ENCODE results near the gene CIDEC. TPM values are rescaled to one million over a fixed set of nuclear protein-coding genes. Genes with fewer than 3 reads are reported as not detected.

Gene CIDEC
- total and polyA plus RNA-seq, 2 of the 13 experiments (the other 11 are each of a cell fraction or from before 2014, with no cell fraction given): 2.5 to 10.4 TPM

DNA sequence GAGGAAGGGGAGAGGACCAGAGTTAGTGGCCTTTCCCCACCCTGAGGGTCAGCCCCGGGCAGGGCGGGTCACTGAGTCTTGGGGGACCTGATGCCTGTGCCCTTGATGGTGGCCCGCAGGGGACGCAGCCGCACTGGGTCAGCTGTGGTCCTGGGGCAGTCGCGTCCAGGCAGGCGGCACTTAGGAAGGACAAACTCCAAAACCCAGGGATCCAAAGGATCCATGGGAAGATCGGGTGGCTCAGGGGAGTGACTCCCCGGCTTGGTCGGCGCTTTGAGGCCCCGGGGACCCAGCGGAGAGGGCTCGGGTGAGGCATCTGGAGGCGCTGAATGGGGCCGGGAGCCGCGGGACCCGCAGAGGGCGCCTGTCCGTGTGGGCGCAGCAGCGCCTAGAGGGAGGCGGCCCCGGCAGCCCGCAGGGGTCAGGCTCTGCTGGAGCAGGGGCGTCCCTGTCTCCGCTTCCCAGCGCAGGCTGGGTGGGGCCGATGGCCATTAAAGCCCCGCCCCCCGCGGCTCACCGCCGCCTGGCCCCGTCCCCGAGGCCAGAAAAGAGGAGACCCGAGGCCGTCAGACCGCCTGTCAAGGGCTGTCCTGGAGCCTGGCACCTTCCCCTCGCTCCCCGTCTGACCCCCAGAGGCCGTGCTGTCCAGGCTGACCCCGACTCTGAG is 17.5 kb downstream of the CIDEC start (continued):
- TF ChIP-seq PITX1 (CRISPR knock-in tag; IDR thresholded peaks at IDR 0.05): peak; percentile 55; the same call in 1 of the 2 replicates
- peak; percentile 78 for TF ChIP-seq ISL2 (CRISPR knock-in tag; IDR thresholded peaks at IDR 0.05)
- TF ChIP-seq, protein P1, sequence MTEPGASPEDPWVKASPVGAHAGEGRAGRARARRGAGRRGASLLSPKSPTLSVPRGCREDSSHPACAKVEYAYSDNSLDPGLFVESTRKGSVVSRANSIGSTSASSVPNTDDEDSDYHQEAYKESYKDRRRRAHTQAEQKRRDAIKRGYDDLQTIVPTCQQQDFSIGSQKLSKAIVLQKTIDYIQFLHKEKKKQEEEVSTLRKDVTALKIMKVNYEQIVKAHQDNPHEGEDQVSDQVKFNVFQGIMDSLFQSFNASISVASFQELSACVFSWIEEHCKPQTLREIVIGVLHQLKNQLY (CRISPR knock-in tag; IDR thresholded peaks at IDR 0.05): no peak
- TF ChIP-seq PPARG (CRISPR knock-in tag; conservative IDR thresholded peaks at IDR 0.05): peak; percentile 49; the same call in 1 of the 2 replicates
- no peak; the same call in 1 of the 2 replicates for TF ChIP-seq BRCA1 (CRISPR knock-in tag; IDR thresholded peaks at IDR 0.05)
- TF ChIP-seq ZNF652 (CRISPR knock-in tag; IDR thresholded peaks at IDR 0.05; ENCODE audit: borderline replicate concordance, low read depth): peak; percentile 33; the same call in 1 of the 2 replicates
- TF ChIP-seq ZNF253 (CRISPR knock-in tag; IDR thresholded peaks at IDR 0.05; ENCODE audit: borderline replicate concordance): no peak
- no peak for TF ChIP-seq ZNF597 (CRISPR knock-in tag; IDR thresholded peaks at IDR 0.05)
- peak; percentile 72; the same call in 1 of the 2 replicates for TF ChIP-seq ZNF556 (CRISPR knock-in tag; IDR thresholded peaks at IDR 0.05; ENCODE audit: borderline replicate concordance)
- TF ChIP-seq HMGXB4 (CRISPR knock-in tag; IDR thresholded peaks at IDR 0.05; ENCODE audit: borderline replicate concordance in 1 of 2, low read depth in 1 of 2): peak; percentile 85 to 92; a peak in 3 of 4 replicates
- no peak for TF ChIP-seq CBX5 (CRISPR knock-in tag; IDR thresholded peaks at IDR 0.05; ENCODE audit: borderline replicate concordance)
- TF ChIP-seq, protein P2, sequence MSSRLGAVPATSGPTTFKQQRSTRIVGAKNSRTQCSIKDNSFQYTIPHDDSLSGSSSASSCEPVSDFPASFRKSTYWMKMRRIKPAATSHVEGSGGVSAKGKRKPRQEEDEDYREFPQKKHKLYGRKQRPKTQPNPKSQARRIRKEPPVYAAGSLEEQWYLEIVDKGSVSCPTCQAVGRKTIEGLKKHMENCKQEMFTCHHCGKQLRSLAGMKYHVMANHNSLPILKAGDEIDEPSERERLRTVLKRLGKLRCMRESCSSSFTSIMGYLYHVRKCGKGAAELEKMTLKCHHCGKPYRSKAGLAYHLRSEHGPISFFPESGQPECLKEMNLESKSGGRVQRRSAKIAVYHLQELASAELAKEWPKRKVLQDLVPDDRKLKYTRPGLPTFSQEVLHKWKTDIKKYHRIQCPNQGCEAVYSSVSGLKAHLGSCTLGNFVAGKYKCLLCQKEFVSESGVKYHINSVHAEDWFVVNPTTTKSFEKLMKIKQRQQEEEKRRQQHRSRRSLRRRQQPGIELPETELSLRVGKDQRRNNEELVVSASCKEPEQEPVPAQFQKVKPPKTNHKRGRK (CRISPR knock-in tag; IDR thresholded peaks at IDR 0.05): no peak
- TF ChIP-seq KDM6A (CRISPR knock-in tag; IDR thresholded peaks at IDR 0.05; ENCODE audit: low read depth): no peak
- TF ChIP-seq KLF9 (CRISPR knock-in tag; IDR thresholded peaks at IDR 0.05; ENCODE audit: low read depth): 0 out of 2 replicates have a peak, but pooled peaks have one; percentile 12
- no peak for TF ChIP-seq SP1 (IDR thresholded peaks at IDR 0.05)
- peak; percentile 25; the same call in 1 of the 2 replicates for TF ChIP-seq SP1 (CRISPR knock-in tag; IDR thresholded peaks at IDR 0.05)
- TF ChIP-seq ZNF33A (CRISPR knock-in tag; IDR thresholded peaks at IDR 0.05; ENCODE audit: borderline replicate concordance): no peak
- peak; percentile 47; the same call in 1 of the 2 replicates for TF ChIP-seq ZNF430 (CRISPR knock-in tag; IDR thresholded peaks at IDR 0.05)
- no peak for TF ChIP-seq MYNN (CRISPR knock-in tag; IDR thresholded peaks at IDR 0.05; ENCODE audit: low read depth)
- TF ChIP-seq ZNF264 (CRISPR knock-in tag; IDR thresholded peaks at IDR 0.05): peak; percentile 77
- no peak for TF ChIP-seq HOXA7 (CRISPR knock-in tag; IDR thresholded peaks at IDR 0.05)
- no peak for TF ChIP-seq FOXJ3 (CRISPR knock-in tag; IDR thresholded peaks at IDR 0.05; ENCODE audit: borderline replicate concordance)
- peak; percentile 81; the same call in 1 of the 2 replicates for TF ChIP-seq ZBTB38 (CRISPR knock-in tag; IDR thresholded peaks at IDR 0.05)
- no peak for TF ChIP-seq EED (CRISPR knock-in tag; IDR thresholded peaks at IDR 0.05)
- TF ChIP-seq RNF2 (conservative IDR thresholded peaks at IDR 0.05; ENCODE audit: low read depth): no peak
- TF ChIP-seq RARA (CRISPR knock-in tag; IDR thresholded peaks at IDR 0.05): peak; percentile 51; the same call in 1 of the 2 replicates
- TF ChIP-seq ZSCAN31 (CRISPR knock-in tag; IDR thresholded peaks at IDR 0.05; ENCODE audit: low read depth): 0 out of 2 replicates have a peak, but pooled peaks have one; percentile 31

All from HepG2 (cell line).